Measurements from ENCODE around the gene UNC13D. TPM values are rescaled to one million over a fixed set of nuclear protein-coding genes. Genes with fewer than 3 reads are reported as not detected.

The UNC13D gene
- total RNA-seq, 2 donors from 2014 or later: 8.6 to 21.8 TPM

DNA sequence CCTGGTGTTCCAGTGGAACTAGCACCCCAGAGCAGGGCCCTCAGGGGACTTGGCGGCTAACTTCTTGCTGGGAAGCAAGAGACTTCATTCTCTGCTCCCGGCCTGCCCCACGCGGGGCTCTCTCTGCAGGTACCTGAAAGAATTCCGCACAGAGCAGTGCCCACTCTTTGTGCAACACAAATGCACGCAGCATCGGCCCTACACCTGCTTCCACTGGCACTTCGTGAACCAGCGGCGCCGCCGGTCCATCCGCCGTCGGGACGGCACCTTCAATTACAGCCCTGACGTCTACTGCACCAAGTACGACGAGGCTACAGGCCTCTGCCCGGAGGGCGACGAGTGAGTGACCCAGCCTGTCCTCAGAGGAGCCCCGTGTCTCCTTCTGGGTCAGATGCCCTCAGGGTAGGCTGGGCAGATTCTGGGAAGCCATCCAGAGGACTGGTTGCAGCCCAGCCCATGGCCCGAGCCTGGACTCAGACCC, 34.5 kb downstream of the UNC13D start:
- no peak for DNase-seq

DNA sequence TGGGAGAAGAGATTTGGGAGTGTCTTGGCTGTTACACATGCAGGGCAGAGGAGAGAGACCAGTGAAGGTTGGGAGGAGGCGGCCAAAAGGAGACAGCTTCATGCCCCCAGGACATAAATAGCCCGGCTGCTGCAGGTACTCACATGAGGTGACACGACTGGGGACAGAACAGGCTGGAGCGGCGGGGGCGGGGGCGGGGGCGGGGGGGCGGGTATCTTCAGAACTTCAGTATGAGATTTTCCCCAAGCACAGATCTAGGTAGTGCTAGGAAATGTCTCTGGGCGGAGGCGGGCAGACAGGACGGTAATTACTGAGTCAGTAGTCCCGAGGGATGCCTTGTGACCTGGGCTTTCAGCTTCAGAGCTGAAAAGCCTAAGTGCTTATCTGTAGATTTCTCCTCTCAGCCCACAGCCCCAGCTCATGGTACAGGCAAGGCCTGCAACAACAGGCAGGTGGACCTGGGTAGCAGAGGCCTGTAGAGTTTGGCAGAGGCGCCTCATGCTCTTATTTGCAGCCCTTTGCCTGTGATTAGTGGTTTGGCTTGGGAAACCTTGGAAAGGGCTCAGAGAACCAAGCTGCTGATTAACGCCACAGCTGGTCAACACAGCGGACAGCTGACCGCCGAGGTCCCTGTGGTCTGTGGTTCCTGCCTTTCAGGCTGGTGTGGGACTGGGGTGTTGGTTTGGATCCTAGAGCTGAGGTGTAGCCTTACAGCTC, 35.1 kb downstream of the UNC13D start:
- peak in 3 of 4 donors; percentile 59 to 72 (median 66) for DNase-seq
- WGBS, 2 donors: 56 to 66% methylated on average over 8 to 18 of the region's 18 CpGs

More for the DNA sequence above, 34.5 kb downstream of the UNC13D start:
- ATAC-seq: peak; percentile 5
- 85 to 89% methylated on average over 8 to 24 of the region's 24 CpGs for WGBS, 2 donors
- peaks cover 3 to 25% of the 10 kb centered on the region in 2 donors for H3K36me3 ChIP-seq (replicated peaks in 1 of 2; ENCODE audit: insufficient read depth in 1 of 2, low read depth in 2 of 2)
- no peaks in the 10 kb centered on the region for H3K27me3 ChIP-seq
- no peak overlapping the region for H3K4me3 ChIP-seq
- no peaks in the 10 kb centered on the region for H3K9me3 ChIP-seq
- peak overlapping the region in 3 of 4 donors; percentile 11 to 59 (median 41) for H3K27ac ChIP-seq
- intact Hi-C loops (cut with DNase I): no loop called here
- TF ChIP-seq, protein P1, sequence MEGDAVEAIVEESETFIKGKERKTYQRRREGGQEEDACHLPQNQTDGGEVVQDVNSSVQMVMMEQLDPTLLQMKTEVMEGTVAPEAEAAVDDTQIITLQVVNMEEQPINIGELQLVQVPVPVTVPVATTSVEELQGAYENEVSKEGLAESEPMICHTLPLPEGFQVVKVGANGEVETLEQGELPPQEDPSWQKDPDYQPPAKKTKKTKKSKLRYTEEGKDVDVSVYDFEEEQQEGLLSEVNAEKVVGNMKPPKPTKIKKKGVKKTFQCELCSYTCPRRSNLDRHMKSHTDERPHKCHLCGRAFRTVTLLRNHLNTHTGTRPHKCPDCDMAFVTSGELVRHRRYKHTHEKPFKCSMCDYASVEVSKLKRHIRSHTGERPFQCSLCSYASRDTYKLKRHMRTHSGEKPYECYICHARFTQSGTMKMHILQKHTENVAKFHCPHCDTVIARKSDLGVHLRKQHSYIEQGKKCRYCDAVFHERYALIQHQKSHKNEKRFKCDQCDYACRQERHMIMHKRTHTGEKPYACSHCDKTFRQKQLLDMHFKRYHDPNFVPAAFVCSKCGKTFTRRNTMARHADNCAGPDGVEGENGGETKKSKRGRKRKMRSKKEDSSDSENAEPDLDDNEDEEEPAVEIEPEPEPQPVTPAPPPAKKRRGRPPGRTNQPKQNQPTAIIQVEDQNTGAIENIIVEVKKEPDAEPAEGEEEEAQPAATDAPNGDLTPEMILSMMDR (IDR thresholded peaks at IDR 0.05): no peak
- TF ChIP-seq POLR2A (IDR thresholded peaks at IDR 0.05): no peak
- peaks cover 5% of the 10 kb centered on the region for H3K4me1 ChIP-seq

DNA sequence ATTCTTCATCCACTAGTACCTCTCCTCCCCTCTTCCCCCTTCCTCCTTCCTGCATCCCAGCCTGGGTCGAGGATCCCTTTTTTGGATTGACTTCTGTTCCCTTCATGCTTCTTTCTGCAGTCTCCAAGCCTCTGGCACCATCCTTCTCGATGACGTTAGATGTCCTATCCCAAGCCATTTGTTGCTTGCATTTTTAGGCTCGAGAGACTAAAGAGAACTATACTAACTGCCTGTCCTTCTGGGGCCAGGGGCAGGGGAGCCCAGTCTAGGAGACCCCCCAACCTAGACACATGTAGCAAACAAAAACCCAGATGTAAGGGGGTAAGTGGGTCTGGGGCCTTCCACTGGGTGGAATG, 35.7 kb downstream of the UNC13D start:
- DNase-seq: no peak
- intact Hi-C loops (cut with DNase I): no loop called here
- ATAC-seq: no peak
- Histone ChIP-seq H3K9me3 (no peaks in the 10 kb centered on the region), H3K27ac (peak overlapping the region in 3 of 4 donors; percentile 41 to 63 (median 44)), H3K27me3 (no peaks in the 10 kb centered on the region), H3K4me1 (peaks cover 5% of the 10 kb centered on the region), H3K36me3 (replicated peaks in 1 of 2; ENCODE audit: insufficient read depth in 1 of 2, low read depth in 2 of 2) (peaks cover 3 to 18% of the 10 kb centered on the region in 2 donors), H3K4me3 (no peak overlapping the region)
- WGBS, 2 donors: 74 to 87% methylated on average over 4 of the region's 4 CpGs
- TF ChIP-seq POLR2A (IDR thresholded peaks at IDR 0.05): no peak
- TF ChIP-seq, protein P1 (IDR thresholded peaks at IDR 0.05): no peak

More for the DNA sequence above, 35.1 kb downstream of the UNC13D start:
- intact Hi-C loops (cut with DNase I): no loop called here
- H3K27me3 ChIP-seq: no peaks in the 10 kb centered on the region
- TF ChIP-seq, protein P1 (IDR thresholded peaks at IDR 0.05): peak in 1 of 7 experiments; percentile 20
- TF ChIP-seq POLR2A (IDR thresholded peaks at IDR 0.05): no peak
- H3K36me3 ChIP-seq (replicated peaks in 1 of 2; ENCODE audit: insufficient read depth in 1 of 2, low read depth in 2 of 2): peaks cover 3 to 21% of the 10 kb centered on the region in 2 donors
- peak overlapping the region in 3 of 4 donors; percentile 41 to 63 (median 44) for H3K27ac ChIP-seq
- H3K4me1 ChIP-seq: peaks cover 5% of the 10 kb centered on the region
- peak; percentile 56 for ATAC-seq
- H3K4me3 ChIP-seq: no peak overlapping the region
- H3K9me3 ChIP-seq: no peaks in the 10 kb centered on the region

DNA sequence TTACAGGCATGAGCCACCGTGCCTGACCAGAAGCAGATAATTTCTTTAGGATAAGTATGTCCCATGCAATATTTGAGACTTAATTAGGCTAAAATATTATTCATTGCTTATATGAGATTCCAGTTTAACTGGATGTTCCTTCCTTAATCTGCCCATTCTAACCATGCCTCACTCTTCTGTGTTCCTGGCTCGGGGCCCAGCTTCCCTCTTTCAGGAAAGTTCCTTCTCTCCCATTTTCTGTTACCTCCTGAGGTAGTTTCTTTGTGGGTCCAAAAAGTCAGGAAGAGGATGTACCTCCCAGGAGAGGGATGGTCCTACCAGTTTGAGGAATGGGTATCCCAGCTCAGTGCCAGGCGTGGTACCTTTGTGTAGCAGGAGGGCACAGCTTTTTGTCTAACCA, 36.3 kb downstream of the UNC13D start:
- Histone ChIP-seq H3K4me3 (no peak overlapping the region), H3K27me3 (no peaks in the 10 kb centered on the region), H3K27ac (no peak overlapping the region), H3K36me3 (replicated peaks in 1 of 2; ENCODE audit: insufficient read depth in 1 of 2, low read depth in 2 of 2) (peaks cover 3 to 14% of the 10 kb centered on the region in 2 donors), H3K9me3 (no peaks in the 10 kb centered on the region), H3K4me1 (peaks cover 5% of the 10 kb centered on the region)
- no peak for TF ChIP-seq POLR2A (IDR thresholded peaks at IDR 0.05)
- TF ChIP-seq, protein P1 (IDR thresholded peaks at IDR 0.05): no peak
- DNase-seq (no peak), ATAC-seq (no peak)
- WGBS, 2 donors: 93 to 97% methylated on average over 3 of the region's 3 CpGs
- intact Hi-C loops (cut with DNase I): no loop called here
